Measurements from ENCODE around the gene AHCTF1.
A peak's percentile ranks its signal among the peaks of the same experiment; 100 is the strongest.
"Not testable (repeated sequence)": the region's sequence is repeated elsewhere in the genome, so short reads cannot be mapped to it uniquely, and the experiment has no call there.

Gene AHCTF1

GRCh38 chr1:246837418-246838117, 94.2 kb downstream of the AHCTF1 start:
- DNase-seq = peak; percentile 3

- DNase-seq = peak; percentile 28
These were observed 95.4 kb downstream of the AHCTF1 start for GRCh38 chr1:246836209-246836966.

- DNase-seq = no peak
These were observed 100.2 kb downstream of the AHCTF1 start for GRCh38 chr1:246831543-246831942.

- DNase-seq = no peak
These were observed 102.9 kb downstream of the AHCTF1 start for GRCh38 chr1:246828818-246829217.

GRCh38 chr1:246827396-246827795, 104.4 kb downstream of the AHCTF1 start:
- no peak for DNase-seq

GRCh38 chr1:246825557-246826175, 106.1 kb downstream of the AHCTF1 start:
- no peak for DNase-seq

GRCh38 chr1:246824541-246824940, 107.2 kb downstream of the AHCTF1 start:
- no peak for DNase-seq

GRCh38 chr1:246822154-246822553, 109.6 kb downstream of the AHCTF1 start:
- DNase-seq = not testable (repeated sequence)

GRCh38 chr1:246820666-246821065, 111.1 kb downstream of the AHCTF1 start:
- no peak for DNase-seq

GRCh38 chr1:246817778-246818177, 114.0 kb downstream of the AHCTF1 start:
- not testable (repeated sequence) for DNase-seq

GRCh38 chr1:246815693-246816270, 116.0 kb downstream of the AHCTF1 start:
- no peak for DNase-seq

GRCh38 chr1:246814890-246815289, 116.9 kb downstream of the AHCTF1 start:
- no peak for DNase-seq

- not testable (repeated sequence) for DNase-seq
These were observed 118.4 kb downstream of the AHCTF1 start for GRCh38 chr1:246813325-246813724.

GRCh38 chr1:246811985-246812384, 119.8 kb downstream of the AHCTF1 start:
- DNase-seq = no peak

- DNase-seq = no peak
These were observed 122.3 kb downstream of the AHCTF1 start for GRCh38 chr1:246809473-246809872.

GRCh38 chr1:246805135-246805716, 126.5 kb downstream of the AHCTF1 start:
- DNase-seq = no peak

- no peak for DNase-seq
These were observed 127.9 kb downstream of the AHCTF1 start for GRCh38 chr1:246803883-246804282.

- no peak for DNase-seq
These were observed 128.4 kb downstream of the AHCTF1 start for GRCh38 chr1:246803373-246803772.

GRCh38 chr1:246801241-246802020, 130.3 kb downstream of the AHCTF1 start:
- no peak for DNase-seq

- DNase-seq = no peak
These were observed 131.0 kb downstream of the AHCTF1 start for GRCh38 chr1:246800756-246801155.

GRCh38 chr1:246800356-246800755, 131.4 kb downstream of the AHCTF1 start:
- no peak for DNase-seq
